Activated CD4-positive, alpha-beta T cell treated with anti-CD3 and anti-CD28 coated beads, Interleukin-2, Interleukin-6, amounts not matched to agents 100 ng/mL and 50 ng/mL, durations not matched to agents 16 hours and 8 hours (primary cell): ENCODE measurements around the gene OR6C74.

Experiments used
- DNase-seq: peaks from one replicate; pipeline ENCODE4 v3.0.0-alpha.2; 2020

OR6C74 gene

GRCh38 chr12:55244309-55244708 is at the start of gene OR6C74:
Gene OR6C74, plus strand, starts transcription at chr12:55244609. Its CDS starts 2,679 bp downstream, at chr12:55247288.
- DNase-seq, result no peak

DNA sequence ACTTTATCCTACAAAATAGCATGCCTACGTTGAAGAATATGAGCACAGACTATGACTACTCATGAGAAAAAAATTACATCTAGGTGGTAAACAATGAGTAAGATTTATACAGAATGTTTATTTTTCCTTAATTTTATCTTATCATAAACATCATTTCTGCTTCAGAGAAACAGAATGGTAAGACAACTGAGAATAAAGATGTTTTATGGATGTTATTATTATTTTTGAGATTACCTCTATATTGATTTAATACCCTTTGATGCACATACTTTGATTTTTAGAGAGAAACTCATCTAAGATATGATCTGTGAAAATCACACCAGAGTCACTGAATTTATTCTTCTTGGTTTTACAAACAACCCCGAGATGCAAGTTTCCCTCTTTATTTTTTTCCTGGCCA is 23.7 kb upstream of the OR6C74 start, which contains the start of gene OR10A7:
OR10A7 (plus strand) TSS at position 301 of the 400 bp plus-strand sequence; CDS start at position 301, 0 bp downstream.
- no peak for DNase-seq

DNA sequence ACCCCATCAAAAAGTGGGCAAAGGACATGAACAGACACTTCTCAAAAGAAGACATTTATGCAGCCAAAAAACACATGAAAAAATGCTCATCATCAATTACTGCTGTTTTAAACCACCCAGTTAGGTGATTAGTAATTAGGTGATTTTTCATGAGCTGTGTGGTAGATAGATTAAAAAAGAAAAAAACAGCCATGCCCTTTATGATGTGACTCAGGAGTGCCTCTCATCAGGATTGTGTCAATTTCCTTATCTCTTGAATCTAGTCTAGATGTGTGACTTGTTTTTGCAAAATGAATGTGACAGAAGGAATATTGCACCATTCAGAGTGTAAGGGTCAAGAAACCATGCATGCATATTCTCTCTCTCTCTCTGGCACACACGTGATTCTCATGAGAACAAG is 17.9 kb upstream of the OR6C74 start:
- peak; percentile 2 for DNase-seq

DNA sequence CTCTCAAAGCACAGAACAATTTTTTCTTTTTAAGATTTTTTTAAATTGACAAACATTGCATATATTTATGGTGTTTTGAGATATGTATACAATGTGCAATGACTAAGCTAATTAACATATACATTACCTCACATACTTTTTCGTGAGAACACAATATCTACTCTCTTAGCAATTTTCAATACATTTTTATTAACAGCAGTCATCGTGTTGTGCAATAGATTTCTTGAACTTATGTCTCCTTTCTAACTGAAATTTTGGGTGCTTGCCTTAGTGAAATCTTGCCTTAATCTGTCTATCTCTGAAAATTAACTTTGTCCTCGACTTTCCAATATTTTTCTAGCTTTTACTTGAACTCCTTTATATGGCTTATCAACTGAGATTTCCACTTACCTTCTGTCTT is 16.8 kb upstream of the OR6C74 start:
- no peak for DNase-seq

- DNase-seq, result no peak
These were observed 1.8 kb downstream of the OR6C74 start for GRCh38 chr12:55246159-55246558.

DNA sequence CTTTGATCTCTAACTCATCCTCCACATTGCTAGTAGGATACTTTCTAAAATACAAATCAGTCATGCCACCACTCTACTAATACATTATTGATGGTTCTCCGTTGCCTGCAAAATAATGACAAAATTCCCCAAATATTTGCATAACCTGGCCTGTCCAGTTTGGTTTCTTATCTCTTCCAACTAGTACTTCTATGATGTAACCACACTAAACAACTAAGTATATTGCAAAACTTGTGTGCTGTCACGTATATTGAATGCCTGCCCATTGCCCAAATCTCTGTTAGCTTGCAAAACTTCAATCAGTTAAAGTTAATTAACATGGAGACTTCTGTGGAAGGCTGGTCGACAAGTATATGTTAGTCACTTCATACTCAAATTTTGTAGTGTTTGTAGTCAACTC is 6.5 kb downstream of the OR6C74 start:
- no peak for DNase-seq

DNA sequence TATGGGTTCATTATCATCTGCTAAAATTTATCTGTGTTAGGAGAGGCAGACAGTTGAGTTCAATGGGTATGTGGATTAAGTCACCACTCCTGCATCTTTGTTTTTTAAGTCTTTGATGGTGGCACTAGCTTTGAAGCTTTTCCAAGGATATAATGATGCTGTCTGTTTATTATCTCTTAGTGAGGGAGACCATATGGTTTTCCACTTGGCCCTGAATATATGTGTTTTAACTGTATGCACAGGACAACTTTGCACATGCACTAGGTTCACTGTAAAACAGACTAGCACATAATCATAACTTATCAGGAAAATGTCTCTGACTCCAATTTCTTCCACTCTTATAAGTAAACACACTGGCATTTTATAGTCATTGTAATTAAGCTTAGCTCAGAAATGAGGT is 8.9 kb downstream of the OR6C74 start:
- no peak for DNase-seq

- no peak for DNase-seq
These were observed 12.4 kb downstream of the OR6C74 start for GRCh38 chr12:55256831-55257230.

GRCh38 chr12:55258303-55258702 is 13.9 kb downstream of the OR6C74 start:
- DNase-seq, result no peak

- no peak for DNase-seq
These were observed 36.6 kb downstream of the OR6C74 start for GRCh38 chr12:55280991-55281390.

DNA sequence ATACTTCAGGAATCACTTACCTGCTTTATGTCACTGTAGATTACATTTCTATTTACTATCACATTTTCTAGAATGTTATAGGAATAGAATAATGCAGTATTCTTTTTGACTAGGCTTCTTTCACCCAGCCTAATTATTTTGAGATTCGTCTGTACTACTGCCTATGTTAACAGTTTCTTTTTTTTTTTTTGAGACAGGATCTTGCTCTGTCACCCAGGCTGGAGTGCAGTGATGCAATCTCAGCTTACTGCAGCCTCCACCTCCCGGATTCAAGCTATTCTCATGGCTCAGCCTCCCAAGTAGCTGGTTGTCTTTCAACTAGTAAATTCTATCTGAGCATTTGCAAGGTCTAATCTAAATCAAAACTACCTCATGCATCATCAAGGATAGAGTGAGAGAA is 45.6 kb downstream of the OR6C74 start:
- no peak for DNase-seq
